Natural killer cell (primary cell): Measurements from ENCODE around the gene CCDC97. TPM values are rescaled to one million over a fixed set of nuclear protein-coding genes. Genes with fewer than 3 reads are reported as not detected.

ENCODE experiments used
- ATAC-seq, 3 donors: fragments of 150-1000 bp in 2 of 3; fragments of 200-7000 bp in 1 of 3; cut with Tn5 transposase; 1 replicate in 1 of 3; 2 replicates in 2 of 3; pipeline ENCODE4 v1.10.0; 2021; ENCODE audit warnings: mild to moderate bottlenecking in 2 of 3, moderate library complexity in 2 of 3
- DNase-seq, 2 donors: peaks; one replicate each; pipeline versions ENCODE4 v3.0.0 to v3.0.0-alpha.2; 2013 to 2021; ENCODE audit warnings: mixed read lengths in 1 of 2
- H3K27ac ChIP-seq: one replicate; pipeline ENCODE4 v1.5.1; 2013; ENCODE audit warnings: mild to moderate bottlenecking, low read length
- H3K27me3 ChIP-seq: one replicate; pipeline ENCODE4 v1.6.1; 2013; ENCODE audit warnings: low read length; ENCODE audit not compliant: control insufficient read depth, insufficient read depth
- H3K36me3 ChIP-seq: one replicate; pipeline ENCODE4 v1.6.1; 2013; ENCODE audit warnings: low read length; ENCODE audit not compliant: control insufficient read depth, insufficient read depth
- H3K4me1 ChIP-seq: one replicate; pipeline ENCODE4 v1.6.1; 2013; ENCODE audit warnings: low read length; ENCODE audit not compliant: control insufficient read depth, insufficient read depth
- H3K4me3 ChIP-seq: one replicate; pipeline ENCODE4 v1.5.1; 2013; ENCODE audit warnings: low read length
- H3K9me3 ChIP-seq: one replicate; pipeline ENCODE4 v1.6.1; 2013; ENCODE audit warnings: low read length; ENCODE audit not compliant: control insufficient read depth, insufficient read depth
- H3K27ac Mint-ChIP-seq, 2 donors: one replicate each; pipeline ENCODE4 v1.8.0; 2022; ENCODE audit warnings: mild to moderate bottlenecking in 2 of 2, mixed read lengths in 2 of 2, moderate library complexity in 1 of 2
- H3K27me3 Mint-ChIP-seq, 2 donors: one replicate each; pipeline ENCODE4 v1.8.0; 2022; ENCODE audit warnings: low read depth in 2 of 2, mixed read lengths in 2 of 2
- H3K36me3 Mint-ChIP-seq: one replicate; pipeline ENCODE4 v1.8.0; 2022; ENCODE audit warnings: mixed read lengths
- H3K4me1 Mint-ChIP-seq, 2 donors: one replicate each; pipeline ENCODE4 v1.8.0; 2022; ENCODE audit warnings: mixed read lengths in 2 of 2
- H3K4me3 Mint-ChIP-seq: one replicate; pipeline ENCODE4 v1.8.0; 2022; ENCODE audit warnings: mild to moderate bottlenecking, moderate library complexity, mixed read lengths
- H3K9me3 Mint-ChIP-seq, 2 donors: one replicate each; pipeline ENCODE4 v1.8.0; 2022; ENCODE audit warnings: mixed read lengths in 2 of 2
- CTCF ChIP-seq: fragments of 200-600 bp; IDR thresholded peaks from one replicate; pipeline ENCODE4 v1.8.0; 2022; ENCODE audit warnings: antibody characterized with exemption
- WGBS: methylation state at CpG from one replicate; pipeline ENCODE4 v1.1.7; 2013; ENCODE audit warnings: missing lambda C conversion rate; ENCODE audit not compliant: insufficient coverage; 5-methylcytosine and 5-hydroxymethylcytosine counted together
- intact Hi-C: fragments of 100-400 bp; cut with micrococcal nuclease; formaldehyde crosslinking; loops from one replicate; pipeline ENCODE4 v1.14.2; 2022
- total RNA-seq, 4 donors: library from RNA; stranded (reverse); fragments of 120-200 nt in 1 of 4; gene quantifications; one replicate each; pipeline versions ENCODE4 v1.2.3 to v1.2.4, GENCODE V29; 2013 to 2022

CCDC97 gene
- total RNA-seq, 3 donors from 2014 or later (not counting 1 experiment from before 2014, with no cell fraction given) = 41.1 to 44.3 (median 44.0) TPM

- intact Hi-C loops = no loop called here
- Histone ChIP-seq H3K9me3 (no peaks in the 10 kb centered on the region), H3K36me3 (peaks cover 76% of the 10 kb centered on the region), H3K4me1 (peaks cover 42% of the 10 kb centered on the region), H3K4me3 (no peak overlapping the region), H3K27me3 (no peaks in the 10 kb centered on the region), H3K27ac (no peak overlapping the region)
- no peaks in the 10 kb centered on the region for H3K36me3 Mint-ChIP-seq
- TF ChIP-seq CTCF = no peak
- peak overlapping the region; percentile 61 to 94 for H3K27ac Mint-ChIP-seq
- DNase-seq (peak in 1 of 2 donors; percentile 36), ATAC-seq (peak in 1 of 3 donors; percentile 4)
- H3K27me3 Mint-ChIP-seq = no peaks in the 10 kb centered on the region
- no peaks in the 10 kb centered on the region for H3K9me3 Mint-ChIP-seq
- WGBS = 92% methylated on average over 19 of the region's 20 CpGs
- peaks cover 42 to 64% of the 10 kb centered on the region in 2 donors for H3K4me1 Mint-ChIP-seq
- no peak overlapping the region for H3K4me3 Mint-ChIP-seq
Measured at GRCh38 chr19:41319500-41320184, 9.7 kb downstream of the CCDC97 start.

GRCh38 chr19:41320185-41320518 is 10.2 kb downstream of the CCDC97 start:
- TF ChIP-seq CTCF = no peak
- Mint-ChIP-seq H3K36me3 (no peaks in the 10 kb centered on the region), H3K27me3 (no peaks in the 10 kb centered on the region), H3K4me1 (peaks cover 47 to 69% of the 10 kb centered on the region in 2 donors), H3K4me3 (no peak overlapping the region), H3K9me3 (no peaks in the 10 kb centered on the region), H3K27ac (peak overlapping the region in 1 of 2 donors; percentile 94)
- peaks cover 75% of the 10 kb centered on the region for H3K36me3 ChIP-seq
- ATAC-seq (no peak), DNase-seq (no peak)
- H3K4me1 ChIP-seq = peaks cover 47% of the 10 kb centered on the region
- H3K4me3 ChIP-seq = no peak overlapping the region
- no peaks in the 10 kb centered on the region for H3K9me3 ChIP-seq
- intact Hi-C loops = no loop called here
- 93% methylated on average over 11 of the region's 11 CpGs for WGBS
- H3K27me3 ChIP-seq = no peaks in the 10 kb centered on the region
- H3K27ac ChIP-seq = no peak overlapping the region

DNA sequence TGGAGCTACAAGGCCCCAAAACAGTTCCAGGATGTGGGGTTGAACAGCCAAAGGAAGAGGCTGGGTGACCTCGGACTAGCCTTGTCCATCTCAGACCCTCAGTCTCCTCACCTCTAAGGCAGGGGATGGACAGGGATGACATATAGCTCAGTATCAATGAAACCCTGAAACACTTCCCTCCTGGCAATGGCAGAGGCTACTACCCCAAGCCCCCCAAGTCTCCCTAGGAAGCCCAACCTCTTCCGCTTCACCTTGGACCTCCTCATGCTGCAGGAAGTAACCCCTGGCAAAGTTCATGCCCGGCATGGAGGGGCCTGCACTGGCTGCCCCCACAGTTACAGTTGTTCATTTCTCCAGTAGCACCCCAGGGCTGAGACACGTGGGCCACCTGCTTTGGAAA is 10.6 kb downstream of the CCDC97 start:
- peaks cover 51 to 73% of the 10 kb centered on the region in 2 donors for H3K4me1 Mint-ChIP-seq
- H3K9me3 ChIP-seq = no peaks in the 10 kb centered on the region
- H3K27ac Mint-ChIP-seq = peak overlapping the region; percentile 13 to 94
- H3K27ac ChIP-seq = no peak overlapping the region
- H3K27me3 Mint-ChIP-seq = no peaks in the 10 kb centered on the region
- H3K9me3 Mint-ChIP-seq = no peaks in the 10 kb centered on the region
- H3K4me3 ChIP-seq = no peak overlapping the region
- ATAC-seq = no peak
- H3K4me1 ChIP-seq = peaks cover 51% of the 10 kb centered on the region
- no peak overlapping the region for H3K4me3 Mint-ChIP-seq
- H3K36me3 ChIP-seq = peaks cover 75% of the 10 kb centered on the region
- DNase-seq = no peak
- H3K36me3 Mint-ChIP-seq = no peaks in the 10 kb centered on the region
- intact Hi-C loops = no loop called here
- WGBS = 82% methylated on average over 4 of the region's 4 CpGs
- no peaks in the 10 kb centered on the region for H3K27me3 ChIP-seq
- no peak for TF ChIP-seq CTCF

DNA sequence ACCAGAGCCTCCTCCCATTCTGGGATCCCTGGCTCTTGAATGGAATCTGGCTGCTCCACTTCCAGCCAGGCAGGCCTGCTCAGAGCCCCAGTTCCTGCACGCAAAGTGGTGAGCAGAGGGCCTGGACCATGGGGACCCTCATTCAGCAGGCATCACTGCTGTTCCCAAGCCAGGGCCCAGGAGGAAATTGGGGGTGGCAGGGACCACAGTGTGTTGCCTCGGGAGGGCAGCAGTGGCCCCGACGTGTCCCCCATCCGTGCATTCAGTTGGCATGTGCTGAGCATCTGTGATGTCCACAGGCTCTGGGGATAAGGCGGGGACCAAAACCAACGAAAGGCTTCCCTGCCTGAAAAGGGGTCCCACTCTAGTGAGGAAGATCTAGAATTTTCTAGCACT is 11.2 kb downstream of the CCDC97 start:
- Histone ChIP-seq H3K36me3 (peaks cover 70% of the 10 kb centered on the region), H3K4me3 (no peak overlapping the region), H3K4me1 (peaks cover 58% of the 10 kb centered on the region), H3K27me3 (no peaks in the 10 kb centered on the region), H3K27ac (peak overlapping the region; percentile 59), H3K9me3 (no peaks in the 10 kb centered on the region)
- 78% methylated on average over 7 of the region's 7 CpGs for WGBS
- H3K9me3 Mint-ChIP-seq = no peaks in the 10 kb centered on the region
- peaks cover 53 to 76% of the 10 kb centered on the region in 2 donors for H3K4me1 Mint-ChIP-seq
- DNase-seq (no peak), ATAC-seq (no peak)
- intact Hi-C loops = no loop called here
- TF ChIP-seq CTCF = no peak
- no peak overlapping the region for H3K4me3 Mint-ChIP-seq
- H3K36me3 Mint-ChIP-seq = no peaks in the 10 kb centered on the region
- H3K27ac Mint-ChIP-seq = peak overlapping the region; percentile 94 to 97
- no peaks in the 10 kb centered on the region for H3K27me3 Mint-ChIP-seq
